ENCODE measurements around the gene TRPV4.
"Not testable (repeated sequence)": the region's sequence is repeated elsewhere in the genome, so short reads cannot be mapped to it uniquely, and the experiment has no call there.

TRPV4 gene

DNA sequence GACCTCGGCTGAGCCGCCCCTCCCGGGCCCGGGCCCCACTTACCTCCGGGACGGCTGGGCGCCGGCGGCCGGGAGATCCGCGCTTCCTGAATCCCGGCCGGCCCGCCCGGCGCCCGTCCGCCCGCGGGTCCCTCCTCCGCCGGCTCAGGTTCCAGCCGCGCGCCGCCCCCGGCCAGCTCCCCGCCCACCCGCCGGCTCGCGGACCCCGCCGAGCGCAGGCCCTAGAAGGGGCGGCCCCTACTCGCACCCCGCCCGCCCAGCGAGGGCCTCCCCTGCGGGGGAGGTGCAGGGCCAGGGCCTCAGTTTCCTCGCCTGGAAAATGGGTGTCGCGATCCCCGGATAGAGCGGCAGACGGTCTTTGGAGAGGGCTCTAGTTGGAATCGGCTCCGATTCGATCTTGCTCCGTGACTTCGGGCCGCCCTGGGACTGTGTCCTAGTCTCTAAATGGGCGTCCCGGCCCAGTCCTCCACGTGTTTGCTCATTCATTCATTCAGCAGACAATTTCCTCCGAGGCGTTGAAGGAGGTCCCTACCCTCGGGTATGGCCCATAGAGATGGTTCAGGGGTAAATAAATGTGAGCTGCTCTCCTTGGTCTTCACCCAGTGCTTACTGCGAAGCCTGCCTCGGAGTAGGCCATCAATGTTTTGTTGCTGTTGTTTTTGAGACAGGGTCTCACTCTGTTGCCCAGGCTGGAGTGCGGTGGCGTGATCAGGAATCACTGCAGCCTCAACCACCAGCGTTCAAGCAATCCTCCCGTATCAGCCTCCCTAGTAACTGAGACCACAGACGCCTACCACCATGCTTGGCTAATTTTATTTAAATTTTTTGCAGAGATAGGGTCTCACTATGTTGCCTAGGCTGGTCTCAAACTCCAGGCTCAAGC, at the start of gene TRPV4:
Gene TRPV4, minus strand, starts transcription at position 92 of the 883 bp plus-strand sequence. CDS start 18,602 bp downstream, outside the sequence.
- no peak for DNase-seq

DNA sequence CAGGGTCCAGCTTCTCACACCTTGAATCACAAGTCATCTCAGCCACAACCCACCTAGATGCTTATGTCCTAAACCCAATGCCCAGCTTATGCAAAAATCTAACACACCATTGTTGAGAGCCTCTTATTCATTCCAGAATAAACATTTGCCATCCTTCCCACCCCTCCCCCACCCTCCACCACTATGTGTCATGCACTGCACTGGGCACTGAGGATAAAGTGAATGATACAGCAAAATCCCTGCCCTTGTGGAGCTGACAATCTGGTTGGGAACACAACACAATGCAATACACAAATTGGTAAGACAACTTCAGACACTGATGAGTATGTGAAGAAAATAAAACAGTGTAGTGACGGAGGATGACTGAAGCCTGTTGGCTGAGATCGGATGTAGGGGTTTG, 48.6 kb upstream of the TRPV4 start:
- no peak for DNase-seq

DNA sequence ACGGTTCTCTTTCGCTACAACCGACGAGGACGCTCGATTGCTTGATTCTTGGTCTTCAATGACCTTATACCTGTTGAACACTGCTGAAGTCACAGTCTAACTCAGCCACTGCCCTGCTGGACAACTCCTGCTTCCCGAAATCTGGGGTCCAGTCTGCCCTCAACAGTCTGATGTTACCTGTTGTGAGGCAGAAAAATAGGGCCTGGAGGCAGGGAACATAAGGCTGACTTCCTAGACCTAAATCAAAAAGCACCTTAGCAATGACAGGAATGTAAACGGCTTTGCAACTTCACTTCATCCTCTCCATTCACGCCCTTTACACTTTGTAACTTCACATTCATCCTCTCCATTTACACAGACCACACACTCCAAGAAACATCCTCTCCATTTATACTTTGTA, 47.7 kb upstream of the TRPV4 start:
- no peak for DNase-seq

DNA sequence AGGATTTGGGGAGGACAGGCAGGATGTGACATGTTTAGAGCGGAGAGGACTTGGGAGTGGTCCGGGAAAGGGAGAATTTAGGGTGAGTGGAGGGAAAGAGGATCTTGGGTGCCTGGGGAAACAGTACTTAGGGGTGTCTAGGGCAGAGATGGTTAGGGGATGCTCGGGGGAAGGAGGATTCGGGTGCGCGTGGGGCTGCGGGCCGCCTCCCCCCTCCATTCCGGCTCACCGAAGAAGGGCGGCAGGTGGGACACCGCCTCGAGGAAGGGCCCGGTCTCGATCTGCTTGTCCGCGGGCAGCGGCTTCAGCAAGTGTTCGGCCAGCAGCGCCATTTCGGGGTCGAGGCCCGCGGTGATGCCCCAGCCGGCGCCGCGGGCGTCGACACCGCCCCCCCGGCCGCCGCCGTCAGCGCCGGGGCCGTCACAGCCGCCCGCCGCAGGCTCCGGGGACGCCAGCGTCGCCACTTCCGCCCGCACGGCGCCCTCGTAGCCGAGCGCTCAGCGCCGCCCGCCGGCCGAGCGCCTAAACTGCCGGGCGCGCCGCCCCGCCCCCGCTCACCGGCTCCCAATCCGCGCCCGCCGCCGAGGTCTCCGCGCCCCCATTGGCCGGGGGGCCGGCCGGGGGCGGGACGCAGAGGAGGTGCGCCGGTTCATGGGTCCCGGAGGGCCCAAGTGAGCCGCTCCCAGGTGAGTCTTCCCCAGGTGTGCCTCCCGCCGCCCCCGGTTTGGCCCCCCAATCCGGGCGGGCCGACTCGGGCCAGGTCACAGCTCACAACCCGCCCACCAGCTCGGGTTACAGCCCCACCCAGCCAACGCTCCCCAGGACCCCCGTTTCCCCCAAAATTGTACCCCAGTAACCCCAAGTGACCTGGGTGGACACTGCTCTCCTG, 47.1 kb upstream of the TRPV4 start, which contains the start of gene GLTP:
Gene GLTP, minus strand, starts transcription at position 499 of the 889 bp plus-strand sequence. Its CDS starts 167 bp downstream, at position 332.
- peak; percentile 85 for DNase-seq

DNA sequence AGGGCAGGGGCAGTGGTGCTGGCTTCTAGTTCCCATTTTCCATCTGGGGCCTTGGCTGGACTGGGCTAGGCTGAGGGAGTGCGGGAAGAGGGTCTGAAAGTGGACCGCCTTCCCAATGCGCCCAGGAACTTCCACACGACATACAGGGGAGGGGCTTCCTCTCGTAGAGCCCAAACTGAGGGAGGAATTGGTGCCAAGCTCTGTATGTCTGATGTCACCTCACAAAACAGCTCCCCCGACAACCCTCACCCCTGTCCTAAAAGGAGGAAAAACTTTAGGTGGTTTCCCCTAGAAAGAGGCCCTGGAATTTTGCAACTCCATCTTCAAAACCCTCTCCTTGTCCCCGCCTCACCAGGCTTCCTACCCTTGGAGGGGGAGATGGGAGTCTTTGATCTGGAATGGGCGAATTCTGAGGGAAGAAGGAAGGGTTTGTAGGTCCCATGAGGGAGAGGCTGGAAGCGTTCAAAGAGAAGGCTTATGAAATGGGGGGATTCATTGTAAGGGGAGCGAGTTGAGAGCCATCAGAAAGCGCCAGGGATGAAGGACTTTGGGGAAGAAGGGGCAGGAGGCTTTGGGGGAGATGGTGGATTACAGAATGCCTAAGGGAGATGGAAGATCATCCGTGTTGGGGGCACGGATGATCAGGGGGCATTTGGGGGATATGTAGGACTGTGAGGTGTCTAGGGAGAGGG, 46.3 kb upstream of the TRPV4 start:
- DNase-seq, result no peak

DNA sequence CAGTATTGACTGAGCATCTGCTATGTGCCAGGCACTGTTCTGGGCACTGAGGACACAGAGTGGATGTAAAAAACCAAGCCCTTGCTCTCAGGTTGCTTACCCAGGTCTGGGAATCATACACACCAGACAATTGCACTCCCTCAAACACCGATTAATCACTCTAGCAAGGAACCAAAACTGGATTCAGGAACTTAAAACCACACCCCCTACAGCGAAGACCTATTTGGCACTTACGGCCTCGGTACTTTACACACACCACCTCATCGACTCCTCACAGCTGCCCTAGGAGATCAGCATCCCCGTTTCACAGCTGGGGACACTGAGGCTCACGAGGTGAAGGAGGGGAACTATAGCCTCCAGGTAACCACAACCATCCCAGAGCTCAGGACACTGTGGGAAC, 45.6 kb upstream of the TRPV4 start:
- no peak for DNase-seq

DNA sequence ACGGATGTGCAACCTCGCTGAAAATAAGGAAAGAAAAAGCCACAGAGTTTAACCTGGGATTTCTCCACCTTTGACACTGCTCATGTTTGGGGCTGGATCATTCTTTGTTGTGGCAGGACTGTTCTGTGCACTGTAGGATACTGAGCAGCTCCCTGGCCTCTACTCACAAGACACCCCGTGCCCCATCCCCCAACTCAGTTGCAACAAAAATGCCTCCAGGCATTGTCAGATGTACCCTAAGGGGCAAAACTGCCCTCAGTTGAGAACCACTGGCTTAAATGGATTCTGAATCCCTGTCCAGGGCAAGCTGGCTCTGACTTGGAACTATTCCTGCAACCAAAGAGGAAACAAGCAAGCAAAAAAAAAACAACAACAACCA, 45.0 kb upstream of the TRPV4 start:
- no peak for DNase-seq

DNA sequence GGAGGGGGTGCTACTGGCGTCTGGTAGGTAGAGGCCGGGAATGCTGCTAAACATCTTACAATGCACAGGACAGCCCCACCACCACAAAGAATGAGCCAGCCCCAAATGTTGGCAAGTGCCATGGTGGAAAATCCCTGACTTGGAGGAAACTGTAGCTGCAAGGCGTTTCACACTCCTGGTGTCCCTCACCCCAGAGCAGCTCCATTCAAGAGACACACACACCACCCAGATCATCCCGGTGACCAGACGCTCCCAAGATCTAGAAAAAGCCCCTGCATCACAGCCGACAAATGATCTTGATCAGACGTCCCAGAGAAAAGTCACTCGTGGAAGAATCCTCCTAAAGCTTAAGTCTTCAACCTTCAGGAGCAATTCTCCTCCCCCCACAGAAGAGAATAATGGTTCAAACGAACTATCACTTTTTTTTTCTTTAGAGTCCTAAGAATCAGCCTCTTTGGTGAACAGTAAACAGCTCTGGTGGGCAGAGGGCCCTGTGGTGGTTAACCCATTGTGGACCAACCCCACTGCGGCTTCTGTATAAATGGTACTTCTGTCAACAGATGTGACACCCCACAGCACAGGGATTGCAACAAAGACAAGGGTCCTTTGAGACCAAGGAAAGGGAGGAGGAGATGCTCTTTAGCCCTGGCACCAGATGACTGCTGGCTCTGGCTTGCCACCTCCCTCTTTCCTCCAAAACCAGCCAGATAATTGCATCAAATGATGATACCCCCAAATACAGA, 44.5 kb upstream of the TRPV4 start:
- DNase-seq, result no peak

DNA sequence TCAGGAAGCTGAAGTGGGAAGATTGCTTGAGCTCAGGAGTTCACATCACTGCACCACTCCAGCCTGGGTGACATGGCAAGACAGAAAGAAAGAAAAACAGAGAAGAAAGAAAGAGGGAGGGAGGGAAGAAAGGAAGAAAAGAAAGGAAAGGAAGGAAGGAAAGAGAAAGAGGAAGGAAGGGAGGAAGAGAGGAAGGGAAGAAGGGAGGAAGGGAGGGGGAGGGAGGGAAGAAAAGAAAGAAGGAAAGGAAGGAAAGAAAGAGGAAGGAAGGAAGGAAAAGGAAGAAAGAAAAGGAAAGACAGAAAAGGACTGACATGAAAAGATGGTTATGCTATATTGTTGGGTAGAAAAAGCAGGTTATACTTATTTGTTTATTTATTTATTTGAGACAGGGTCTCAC, 43.2 kb upstream of the TRPV4 start:
- no peak for DNase-seq

DNA sequence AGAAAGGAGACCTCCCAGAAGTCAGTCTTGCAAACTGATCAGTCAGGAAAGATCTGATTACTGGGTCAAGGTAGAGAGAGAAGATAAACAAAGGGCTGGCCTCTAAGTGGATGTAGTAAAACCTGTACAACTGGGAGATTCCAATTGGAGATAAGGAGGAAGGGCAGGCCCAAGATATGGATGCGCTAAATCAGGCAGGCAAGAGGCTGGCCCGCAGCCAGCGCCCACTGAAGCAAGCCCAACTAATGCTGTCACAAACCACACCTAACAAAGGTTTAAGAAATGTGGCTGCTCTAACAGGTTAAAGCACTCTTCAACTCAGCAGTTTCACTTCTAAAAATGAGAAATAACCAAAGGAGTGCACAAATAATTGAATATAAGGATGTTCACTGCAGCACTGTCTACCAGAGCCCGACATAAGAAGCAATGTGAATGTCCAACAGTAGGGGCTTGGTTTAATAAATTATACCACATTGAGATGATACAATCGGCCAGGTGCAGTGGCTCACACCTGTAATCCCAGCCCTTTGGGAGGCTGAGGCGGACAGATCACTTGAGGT, 42.5 kb upstream of the TRPV4 start:
- no peak for DNase-seq

DNA sequence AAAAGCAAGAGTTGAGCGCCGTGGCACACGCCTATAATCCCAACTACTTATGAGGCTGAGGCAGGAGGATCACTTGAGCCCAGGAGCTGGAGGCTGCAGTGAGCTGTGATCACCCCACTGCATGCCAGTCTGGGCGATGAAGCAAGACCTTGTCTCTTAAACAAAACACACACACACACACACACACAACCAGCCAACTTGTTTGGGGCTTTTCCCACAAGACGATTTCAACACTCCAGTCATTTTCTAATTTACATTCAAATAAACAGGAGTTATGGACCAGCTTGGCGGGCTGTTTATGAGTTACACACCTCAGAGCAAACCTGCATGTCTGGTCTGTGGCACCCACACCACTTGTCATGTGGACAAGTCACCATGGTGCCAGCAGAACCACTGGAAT, 40.5 kb upstream of the TRPV4 start:
- no peak for DNase-seq

DNA sequence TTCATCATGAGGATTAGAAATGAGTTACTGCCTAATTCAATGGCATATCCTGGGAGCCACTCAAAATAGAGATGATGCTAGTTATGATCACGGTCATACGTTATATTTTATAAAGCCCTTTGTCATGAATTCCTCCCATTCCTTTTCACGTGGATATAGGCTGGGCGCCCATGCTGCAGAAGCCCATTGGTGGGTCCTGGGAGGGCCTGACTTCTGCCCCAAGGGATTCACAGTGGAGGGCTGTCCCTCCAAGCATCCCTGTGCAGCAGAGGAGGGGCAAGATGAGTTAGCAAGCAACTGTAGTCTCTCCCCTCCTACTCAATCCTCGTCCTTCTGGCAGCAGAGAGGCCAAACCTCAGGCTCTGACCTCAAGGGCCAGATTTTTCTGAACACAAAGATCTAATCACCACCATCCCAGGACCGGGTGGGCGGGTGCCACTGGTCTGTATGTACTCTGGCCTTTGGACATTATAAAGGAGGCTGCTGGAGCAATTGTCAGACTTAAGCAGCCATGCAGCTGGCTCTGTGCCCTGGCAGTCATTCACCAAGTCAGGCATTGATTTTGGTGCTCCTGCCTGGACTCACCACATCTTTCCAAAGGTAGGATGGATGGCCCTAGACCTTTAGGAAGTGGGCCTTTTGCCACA, 38.6 kb upstream of the TRPV4 start:
- no peak for DNase-seq

DNA sequence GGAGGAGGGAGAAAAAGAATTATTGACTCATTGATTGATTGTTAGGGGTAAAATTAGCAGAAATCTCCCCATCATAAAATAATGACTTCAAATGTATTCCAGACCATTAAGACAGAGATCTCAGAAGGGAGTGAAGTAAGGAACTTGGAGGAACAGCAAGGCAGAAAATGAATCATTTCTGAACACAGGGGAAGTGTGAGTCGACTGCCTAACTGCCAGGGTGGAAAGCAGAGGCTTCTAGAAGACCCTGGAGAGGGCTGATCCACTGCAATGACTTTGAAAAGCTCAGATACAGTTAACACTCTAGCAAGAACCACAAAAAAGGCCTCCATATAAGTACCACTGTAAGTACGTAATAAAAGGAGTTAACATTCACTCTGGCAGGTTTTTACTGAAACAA, 37.5 kb upstream of the TRPV4 start:
- no peak for DNase-seq

DNA sequence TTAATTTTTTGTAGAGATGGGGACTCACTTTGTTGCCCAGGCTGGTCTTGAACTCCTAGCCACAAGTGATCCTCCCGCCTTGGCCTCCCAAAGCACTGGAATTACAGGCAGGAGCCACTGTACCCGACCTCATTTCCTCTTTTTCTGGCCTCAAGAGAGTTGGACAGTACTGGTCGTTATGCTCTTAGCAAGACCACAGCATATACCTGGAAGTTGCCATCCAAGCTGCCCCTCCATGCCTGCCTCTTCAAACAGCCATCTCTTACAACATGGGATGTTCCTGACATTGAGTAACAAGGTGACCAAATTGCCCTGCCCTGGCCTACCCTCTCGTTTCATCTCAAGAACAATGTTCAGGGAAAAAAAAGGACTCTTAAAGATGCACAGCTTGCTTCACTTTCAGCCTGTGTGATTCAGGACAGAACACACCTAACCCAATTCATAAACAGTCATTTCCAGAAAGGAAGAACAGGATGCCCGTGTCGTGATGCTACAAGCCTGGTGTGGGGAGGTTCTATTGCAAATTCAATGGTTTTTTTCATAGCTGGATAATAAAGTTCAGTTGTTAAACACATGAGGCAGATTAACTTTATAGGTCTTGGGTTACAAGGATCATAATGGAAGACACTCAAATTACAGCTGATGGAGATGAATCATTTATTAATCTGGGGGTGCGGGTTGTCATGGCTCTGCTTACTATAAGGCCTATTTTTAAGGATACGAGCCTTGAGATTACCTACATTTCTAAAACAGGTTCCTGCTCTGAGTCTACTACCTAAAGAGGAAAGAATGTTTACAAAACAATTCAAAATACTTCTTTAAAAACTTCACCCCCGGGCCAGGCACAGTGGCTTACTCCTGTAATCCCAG, 35.2 kb upstream of the TRPV4 start:
- DNase-seq, result no peak

DNA sequence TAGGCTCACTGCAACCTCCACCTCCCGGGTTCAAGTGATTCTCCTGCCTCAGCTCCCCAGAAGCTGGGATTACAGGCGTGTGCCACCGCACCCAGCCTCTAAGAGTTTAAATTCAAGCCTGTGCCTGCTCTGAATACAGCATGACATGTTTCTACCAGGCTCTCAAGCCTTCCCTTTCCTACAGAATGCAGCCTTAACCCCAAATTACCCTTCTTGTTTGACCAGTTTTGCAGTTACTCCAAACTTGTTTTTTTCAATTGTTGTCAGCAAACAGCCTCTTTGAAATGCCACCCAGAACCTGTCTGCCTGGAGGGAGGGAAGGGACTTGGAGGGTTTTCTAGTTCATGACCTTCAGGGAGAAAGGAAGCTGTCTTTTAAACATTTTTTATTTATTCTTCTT, 31.7 kb upstream of the TRPV4 start:
- DNase-seq, result no peak

DNA sequence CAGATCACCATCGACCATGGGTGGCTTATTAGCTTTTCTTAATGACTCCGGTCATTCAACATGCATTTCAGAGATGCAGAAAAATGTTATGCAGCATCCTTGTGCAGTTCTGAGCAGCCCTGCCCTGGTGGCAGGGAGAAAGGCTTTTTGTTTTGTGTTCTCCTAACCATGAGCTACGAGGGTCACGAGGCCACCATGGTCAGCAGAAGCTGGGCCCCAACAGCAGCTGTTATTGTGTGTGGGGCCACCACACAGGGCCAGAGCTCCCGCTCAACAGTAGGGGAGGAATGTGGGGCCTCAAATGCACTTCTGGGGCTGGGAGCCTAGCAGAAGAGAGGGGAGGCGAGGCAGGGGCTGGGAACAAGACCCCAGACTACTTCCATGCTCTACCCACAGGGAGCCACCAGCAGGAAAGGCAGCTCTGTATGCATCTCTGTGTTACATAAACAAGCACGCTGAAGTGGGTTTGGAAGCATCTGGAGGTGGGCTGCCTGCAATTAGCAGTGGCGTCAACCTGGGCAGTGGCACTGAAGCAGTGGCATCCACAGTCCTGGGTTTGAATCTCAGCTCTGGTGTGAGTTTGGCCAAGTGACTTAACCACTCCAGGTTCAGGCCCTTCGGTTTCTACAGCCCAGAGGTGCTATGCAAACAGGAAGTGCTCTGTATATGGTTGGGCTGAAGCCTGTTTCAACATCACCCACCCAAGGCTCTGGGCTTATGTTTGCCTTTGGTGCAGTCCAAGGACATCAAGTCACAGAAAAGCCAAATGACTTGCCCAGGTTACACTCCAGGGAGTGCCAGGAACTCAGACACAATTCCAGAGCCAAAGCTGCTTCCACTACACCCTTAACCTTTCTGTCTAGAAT, 30.9 kb upstream of the TRPV4 start:
- no peak for DNase-seq

DNA sequence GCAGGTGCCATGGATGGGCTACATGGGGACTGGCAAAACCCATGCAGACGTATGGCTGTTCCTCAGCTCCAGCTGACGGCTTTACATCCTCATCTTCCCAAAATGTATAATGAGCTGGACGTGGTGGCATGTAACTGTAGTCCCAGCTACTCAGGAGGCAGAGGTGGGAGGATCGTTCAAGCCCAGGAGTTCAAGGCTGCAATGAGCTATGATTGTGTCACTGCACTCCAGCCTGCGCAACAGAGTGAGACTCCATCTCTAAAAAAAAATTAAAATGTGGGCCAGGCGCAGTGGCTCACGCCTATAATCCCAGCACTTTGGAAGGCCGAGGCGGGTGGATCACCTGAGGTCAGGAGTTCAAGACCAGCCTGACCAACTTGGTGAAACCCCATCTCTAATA, 29.3 kb upstream of the TRPV4 start:
- not testable (repeated sequence) for DNase-seq

DNA sequence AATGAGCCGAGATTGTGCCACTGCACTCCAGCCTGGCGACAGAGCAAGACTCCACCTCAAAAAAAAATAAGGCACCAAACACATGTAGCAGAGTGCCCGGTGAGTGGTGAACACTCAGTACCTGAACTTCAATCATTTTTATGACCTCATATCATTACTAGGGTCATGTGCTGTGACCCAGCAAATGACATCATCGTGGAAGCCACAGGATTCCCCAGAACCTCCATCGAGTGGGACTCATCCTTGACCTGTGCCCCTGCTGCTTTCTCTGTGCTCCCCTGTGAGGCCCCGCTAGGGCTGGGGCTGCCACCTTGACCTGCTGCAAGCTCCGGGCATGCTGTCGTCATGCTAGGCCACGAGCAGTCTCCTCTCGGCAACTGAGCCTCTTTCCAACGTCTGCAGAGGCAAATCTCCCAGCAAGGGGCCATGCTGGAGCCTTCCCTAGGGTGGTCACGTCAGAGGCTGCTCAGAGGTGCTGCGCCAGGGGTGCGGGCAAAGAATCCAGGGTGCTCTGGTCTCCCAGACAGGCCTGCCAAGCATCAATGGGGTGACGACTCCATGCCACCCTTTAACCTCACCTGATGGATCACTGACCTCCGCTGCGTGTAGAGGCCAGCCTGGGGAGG, 28.6 kb upstream of the TRPV4 start:
- DNase-seq, result no peak

DNA sequence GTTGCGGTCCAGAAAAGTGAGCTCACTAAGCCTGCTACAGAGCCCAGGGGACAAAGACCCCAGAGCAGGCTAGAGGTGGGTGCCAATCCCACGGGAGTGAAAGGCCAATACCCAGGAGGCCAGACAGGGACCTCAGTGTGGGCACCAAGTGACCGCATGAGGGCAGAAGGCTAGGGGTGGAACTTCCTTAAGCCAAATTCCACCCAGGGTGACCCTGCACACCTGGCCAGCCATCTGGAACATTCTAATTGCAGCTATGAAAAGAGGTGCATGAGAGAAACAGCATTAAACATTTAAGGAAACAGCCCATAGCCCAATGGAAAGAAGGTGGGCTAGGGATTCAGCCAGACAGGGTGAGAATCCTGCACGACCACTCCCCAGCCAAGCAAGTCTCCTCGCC, 27.8 kb upstream of the TRPV4 start:
- no peak for DNase-seq

Measured in GDM1 (cell line).